ENCODE measurements around the gene C2orf68.

The C2orf68 gene

DNA sequence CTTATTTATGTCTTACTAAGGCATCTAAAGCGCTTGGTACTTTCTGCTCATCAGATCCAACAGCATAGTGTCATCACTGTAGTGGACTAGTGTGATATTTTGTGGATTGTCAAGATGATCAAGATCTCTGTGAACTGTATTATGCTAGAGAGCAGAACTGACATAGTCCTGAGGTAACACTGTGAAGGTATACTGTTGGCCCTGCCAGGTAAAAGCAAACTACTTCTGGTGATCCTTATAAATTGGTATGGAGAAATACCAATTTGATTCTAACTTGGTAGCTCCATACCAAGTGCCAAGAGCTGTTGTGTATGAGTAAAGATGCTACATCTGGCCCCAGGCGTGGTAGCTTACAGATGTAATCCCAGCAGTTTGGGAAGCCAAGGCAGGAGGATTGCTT lies 40.2 kb upstream of the C2orf68 start:
- H3K27me3 ChIP-seq (ENCODE audit: control insufficient read depth in 5 of 5, insufficient read depth in 4 of 5, low read length in 5 of 5) = no peaks in the 10 kb centered on the region
- H3K36me3 ChIP-seq (ENCODE audit: control insufficient read depth in 5 of 5, insufficient read depth in 5 of 5, low read length in 5 of 5) = peaks cover 9 to 61% (median 51%) of the 10 kb centered on the region in 5 donors
- H3K4me3 ChIP-seq (ENCODE audit: low read depth in 1 of 5, low read length in 5 of 5) = no peak overlapping the region
- H3K4me1 ChIP-seq (ENCODE audit: control insufficient read depth in 5 of 5, insufficient read depth in 5 of 5, low read length in 5 of 5) = peaks cover 1 to 25% (median 19%) of the 10 kb centered on the region in 5 donors
- no peak overlapping the region for H3K27ac ChIP-seq (ENCODE audit: low read depth, low read length)
- H3K9ac ChIP-seq (ENCODE audit: low read length in 5 of 5) = no peak overlapping the region
- no peaks in the 10 kb centered on the region for H3K9me3 ChIP-seq (ENCODE audit: control insufficient read depth in 5 of 5, low read length in 5 of 5)

DNA sequence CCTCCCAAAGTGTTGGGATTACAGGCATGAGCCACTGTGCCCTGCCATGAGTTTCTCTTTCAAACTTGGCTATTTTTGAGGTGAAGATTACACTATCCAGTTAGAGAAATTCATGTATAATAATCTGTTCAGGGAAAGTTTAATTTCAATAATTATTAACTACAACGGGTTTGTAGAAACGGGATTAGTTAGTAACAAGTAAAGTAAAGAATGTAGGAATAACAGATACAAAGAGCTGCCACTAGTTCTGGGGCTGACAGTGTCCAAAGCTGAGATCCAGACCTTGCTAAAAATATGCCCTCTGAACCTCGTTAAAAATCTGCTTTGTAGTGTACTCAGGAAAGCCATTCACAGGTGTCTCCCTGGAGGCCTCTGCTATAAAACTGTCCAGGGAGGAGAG lies 39.2 kb upstream of the C2orf68 start:
- Histone ChIP-seq H3K4me3 (ENCODE audit: low read depth in 1 of 5, low read length in 5 of 5) (no peak overlapping the region), H3K27ac (ENCODE audit: low read depth, low read length) (no peak overlapping the region), H3K9ac (ENCODE audit: low read length in 5 of 5) (no peak overlapping the region), H3K27me3 (ENCODE audit: control insufficient read depth in 5 of 5, insufficient read depth in 4 of 5, low read length in 5 of 5) (no peaks in the 10 kb centered on the region), H3K36me3 (ENCODE audit: control insufficient read depth in 5 of 5, insufficient read depth in 5 of 5, low read length in 5 of 5) (peaks cover 13 to 68% (median 57%) of the 10 kb centered on the region in 5 donors), H3K4me1 (ENCODE audit: control insufficient read depth in 5 of 5, insufficient read depth in 5 of 5, low read length in 5 of 5) (peaks cover 1 to 25% (median 16%) of the 10 kb centered on the region in 5 donors), H3K9me3 (ENCODE audit: control insufficient read depth in 5 of 5, low read length in 5 of 5) (no peaks in the 10 kb centered on the region)

DNA sequence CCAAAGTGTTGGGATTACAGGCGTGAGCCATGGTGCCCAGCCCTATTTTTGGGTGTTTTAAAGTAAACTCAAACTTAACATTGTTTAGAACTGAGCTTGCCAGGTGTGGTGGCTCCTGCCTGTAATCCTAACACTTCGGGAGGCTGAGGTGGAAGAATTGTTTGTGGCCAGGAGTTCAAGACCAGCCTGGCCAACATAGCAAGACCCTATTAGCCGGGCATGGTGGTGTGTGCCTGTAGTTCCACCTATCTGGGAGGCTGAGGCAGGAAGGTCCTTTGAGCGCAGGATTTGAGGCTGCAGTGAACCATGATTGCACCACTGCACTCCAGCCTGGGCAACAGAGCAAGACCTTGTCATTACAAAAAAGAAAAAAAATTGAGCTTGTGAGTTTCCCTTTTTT lies 38.6 kb upstream of the C2orf68 start:
- Histone ChIP-seq H3K9ac (ENCODE audit: low read length in 5 of 5) (no peak overlapping the region), H3K9me3 (ENCODE audit: control insufficient read depth in 5 of 5, low read length in 5 of 5) (no peaks in the 10 kb centered on the region), H3K4me3 (ENCODE audit: low read depth in 1 of 5, low read length in 5 of 5) (no peak overlapping the region), H3K27ac (ENCODE audit: low read depth, low read length) (no peak overlapping the region), H3K27me3 (ENCODE audit: control insufficient read depth in 5 of 5, insufficient read depth in 4 of 5, low read length in 5 of 5) (no peaks in the 10 kb centered on the region), H3K36me3 (ENCODE audit: control insufficient read depth in 5 of 5, insufficient read depth in 5 of 5, low read length in 5 of 5) (peaks cover 19 to 72% (median 61%) of the 10 kb centered on the region in 5 donors), H3K4me1 (ENCODE audit: control insufficient read depth in 5 of 5, insufficient read depth in 5 of 5, low read length in 5 of 5) (peaks cover 1 to 25% (median 15%) of the 10 kb centered on the region in 5 donors)

DNA sequence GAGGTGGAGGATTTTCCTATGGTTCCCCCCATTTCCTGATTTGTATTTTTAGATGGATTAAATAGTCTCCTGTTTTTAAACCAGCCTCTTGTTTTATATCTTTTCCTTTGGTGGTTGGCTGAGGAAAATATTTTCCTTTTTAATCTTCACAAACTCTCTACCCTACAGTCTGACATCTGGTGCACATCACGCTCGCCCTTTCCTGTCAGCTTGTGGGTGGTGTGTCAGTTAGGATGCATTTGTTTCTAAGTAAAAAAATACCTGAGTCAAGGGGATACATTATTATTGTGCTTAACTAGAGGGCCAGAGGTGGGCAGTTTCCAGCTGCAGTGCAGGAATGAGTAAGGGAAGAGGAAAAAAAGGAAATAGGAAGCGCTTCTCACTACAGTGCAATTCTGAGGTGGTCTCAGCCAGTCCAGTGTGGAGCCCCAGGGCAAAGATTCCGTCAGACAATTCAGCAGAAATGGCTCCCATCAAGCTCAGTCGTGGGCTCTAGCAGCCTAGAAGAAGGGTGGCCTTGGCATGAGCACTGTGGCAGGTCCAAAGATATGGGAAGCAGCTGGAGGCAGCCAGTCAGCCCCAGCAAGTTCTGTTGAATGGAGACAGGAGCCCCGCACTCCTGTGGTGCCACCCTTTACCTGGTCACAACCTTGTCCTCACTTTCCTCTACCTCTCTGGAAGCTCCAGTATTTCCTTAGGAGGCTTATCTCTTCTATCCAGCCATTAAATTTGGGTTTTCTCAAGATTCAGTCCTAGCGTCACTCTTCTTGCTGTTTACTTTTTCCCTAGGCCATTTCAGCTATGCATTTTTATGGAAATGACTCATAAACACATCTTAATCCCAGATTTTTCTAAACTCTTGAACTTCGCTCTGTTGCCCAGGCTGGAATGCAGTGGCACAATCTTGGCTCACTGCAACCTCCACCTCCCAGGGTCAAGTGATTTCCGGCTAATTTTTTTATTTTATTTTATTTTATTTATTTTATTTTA lies 37.6 kb upstream of the C2orf68 start:
- Histone ChIP-seq H3K4me3 (ENCODE audit: low read depth in 1 of 5, low read length in 5 of 5) (no peak overlapping the region), H3K27ac (ENCODE audit: low read depth, low read length) (peak overlapping the region; percentile 70), H3K9me3 (ENCODE audit: control insufficient read depth in 5 of 5, low read length in 5 of 5) (no peaks in the 10 kb centered on the region), H3K27me3 (ENCODE audit: control insufficient read depth in 5 of 5, insufficient read depth in 4 of 5, low read length in 5 of 5) (no peaks in the 10 kb centered on the region), H3K4me1 (ENCODE audit: control insufficient read depth in 5 of 5, insufficient read depth in 5 of 5, low read length in 5 of 5) (peaks cover 1 to 25% (median 15%) of the 10 kb centered on the region in 5 donors), H3K36me3 (ENCODE audit: control insufficient read depth in 5 of 5, insufficient read depth in 5 of 5, low read length in 5 of 5) (peaks cover 22 to 82% (median 70%) of the 10 kb centered on the region in 5 donors), H3K9ac (ENCODE audit: low read length in 5 of 5) (peak overlapping the region in 3 of 5 donors; percentile 43 to 59 (median 52))

DNA sequence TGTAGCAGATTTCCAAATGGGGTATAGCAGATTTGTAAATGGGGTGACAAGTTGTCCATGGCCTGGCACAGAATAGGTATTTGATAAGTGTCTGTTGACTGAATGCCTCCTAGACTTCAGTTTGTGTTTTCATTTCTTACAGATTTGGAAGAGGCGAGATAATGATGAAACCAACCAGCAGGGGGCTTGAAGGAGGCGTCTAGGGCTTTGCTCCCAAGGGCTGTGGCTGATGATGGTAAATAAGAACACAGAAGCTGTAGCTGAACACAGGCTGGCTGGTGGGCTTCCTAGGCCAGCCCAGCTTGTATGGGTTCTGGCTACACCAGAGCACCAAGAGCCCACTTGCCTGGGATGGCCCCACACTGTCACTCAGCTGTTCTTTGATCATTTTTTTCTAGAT lies 36.8 kb upstream of the C2orf68 start:
- Histone ChIP-seq H3K9ac (ENCODE audit: low read length in 5 of 5) (no peak overlapping the region), H3K27me3 (ENCODE audit: control insufficient read depth in 5 of 5, insufficient read depth in 4 of 5, low read length in 5 of 5) (no peaks in the 10 kb centered on the region), H3K9me3 (ENCODE audit: control insufficient read depth in 5 of 5, low read length in 5 of 5) (no peaks in the 10 kb centered on the region), H3K4me1 (ENCODE audit: control insufficient read depth in 5 of 5, insufficient read depth in 5 of 5, low read length in 5 of 5) (peaks cover 1 to 25% (median 15%) of the 10 kb centered on the region in 5 donors), H3K27ac (ENCODE audit: low read depth, low read length) (peak overlapping the region; percentile 70), H3K36me3 (ENCODE audit: control insufficient read depth in 5 of 5, insufficient read depth in 5 of 5, low read length in 5 of 5) (peaks cover 25 to 90% (median 72%) of the 10 kb centered on the region in 5 donors), H3K4me3 (ENCODE audit: low read depth in 1 of 5, low read length in 5 of 5) (no peak overlapping the region)

DNA sequence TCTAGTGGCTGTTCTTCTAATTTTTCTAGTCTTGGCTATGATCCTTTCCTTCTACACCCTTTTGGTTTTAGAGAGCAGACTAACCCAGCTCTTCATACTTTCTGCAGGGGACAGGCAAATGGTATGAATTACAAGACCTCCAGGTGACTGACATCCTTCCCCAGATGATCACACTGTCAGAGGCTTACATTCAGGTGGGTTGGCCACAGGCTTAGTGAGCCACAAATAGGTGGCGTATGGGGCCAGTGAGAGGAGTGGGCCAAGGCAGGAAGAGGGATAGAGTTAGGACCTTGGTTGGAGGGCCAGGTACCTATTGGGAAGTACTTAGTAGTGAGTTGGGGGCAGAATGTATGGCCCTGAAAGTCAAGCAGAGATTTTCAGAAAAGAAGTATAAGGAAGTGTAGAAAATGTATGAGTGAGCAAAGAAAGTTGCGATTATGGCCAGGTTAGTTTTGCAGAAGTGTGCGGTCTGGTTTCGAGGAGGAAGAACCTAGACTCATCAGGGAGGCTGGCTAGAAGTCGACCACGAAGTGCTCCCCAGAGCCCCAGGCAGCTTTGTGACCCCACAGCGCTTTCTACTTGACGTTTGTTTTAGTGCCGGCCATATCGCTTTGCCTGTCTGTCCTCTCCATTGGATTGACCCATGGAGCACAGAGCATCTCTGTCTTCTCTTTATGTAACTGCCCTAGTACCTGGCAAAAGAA lies 36.1 kb upstream of the C2orf68 start:
- H3K27me3 ChIP-seq (ENCODE audit: control insufficient read depth in 5 of 5, insufficient read depth in 4 of 5, low read length in 5 of 5) = no peaks in the 10 kb centered on the region
- no peak overlapping the region for H3K9ac ChIP-seq (ENCODE audit: low read length in 5 of 5)
- no peaks in the 10 kb centered on the region for H3K9me3 ChIP-seq (ENCODE audit: control insufficient read depth in 5 of 5, low read length in 5 of 5)
- peaks cover 1 to 25% (median 15%) of the 10 kb centered on the region in 5 donors for H3K4me1 ChIP-seq (ENCODE audit: control insufficient read depth in 5 of 5, insufficient read depth in 5 of 5, low read length in 5 of 5)
- H3K4me3 ChIP-seq (ENCODE audit: low read depth in 1 of 5, low read length in 5 of 5) = no peak overlapping the region
- no peak overlapping the region for H3K27ac ChIP-seq (ENCODE audit: low read depth, low read length)
- H3K36me3 ChIP-seq (ENCODE audit: control insufficient read depth in 5 of 5, insufficient read depth in 5 of 5, low read length in 5 of 5) = peaks cover 25 to 93% (median 75%) of the 10 kb centered on the region in 5 donors

DNA sequence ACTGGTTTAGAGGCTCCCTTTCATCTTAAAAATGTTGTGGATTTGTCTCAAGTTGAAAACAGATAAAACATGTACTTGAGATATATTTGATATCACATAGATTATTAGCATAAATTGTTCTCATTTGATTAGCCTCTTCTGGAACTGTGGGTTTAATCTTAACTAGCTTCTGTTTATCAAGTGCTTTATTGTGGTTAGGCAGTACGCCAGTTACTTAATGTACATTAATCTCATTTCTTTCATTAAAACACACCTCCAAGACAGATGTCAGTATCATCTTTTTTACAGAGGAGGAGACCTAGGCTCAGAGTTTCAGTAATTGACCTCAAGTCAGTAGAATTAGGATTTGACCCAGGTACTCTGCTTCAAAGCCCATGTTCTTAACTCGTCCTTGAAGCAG lies 34.3 kb upstream of the C2orf68 start:
- Histone ChIP-seq H3K27me3 (ENCODE audit: control insufficient read depth in 5 of 5, insufficient read depth in 4 of 5, low read length in 5 of 5) (no peaks in the 10 kb centered on the region), H3K9me3 (ENCODE audit: control insufficient read depth in 5 of 5, low read length in 5 of 5) (no peaks in the 10 kb centered on the region), H3K36me3 (ENCODE audit: control insufficient read depth in 5 of 5, insufficient read depth in 5 of 5, low read length in 5 of 5) (peaks cover 33 to 96% (median 84%) of the 10 kb centered on the region in 5 donors), H3K9ac (ENCODE audit: low read length in 5 of 5) (no peak overlapping the region), H3K4me3 (ENCODE audit: low read depth in 1 of 5, low read length in 5 of 5) (no peak overlapping the region), H3K4me1 (ENCODE audit: control insufficient read depth in 5 of 5, insufficient read depth in 5 of 5, low read length in 5 of 5) (peaks cover 1 to 22% (median 15%) of the 10 kb centered on the region in 5 donors), H3K27ac (ENCODE audit: low read depth, low read length) (no peak overlapping the region)

DNA sequence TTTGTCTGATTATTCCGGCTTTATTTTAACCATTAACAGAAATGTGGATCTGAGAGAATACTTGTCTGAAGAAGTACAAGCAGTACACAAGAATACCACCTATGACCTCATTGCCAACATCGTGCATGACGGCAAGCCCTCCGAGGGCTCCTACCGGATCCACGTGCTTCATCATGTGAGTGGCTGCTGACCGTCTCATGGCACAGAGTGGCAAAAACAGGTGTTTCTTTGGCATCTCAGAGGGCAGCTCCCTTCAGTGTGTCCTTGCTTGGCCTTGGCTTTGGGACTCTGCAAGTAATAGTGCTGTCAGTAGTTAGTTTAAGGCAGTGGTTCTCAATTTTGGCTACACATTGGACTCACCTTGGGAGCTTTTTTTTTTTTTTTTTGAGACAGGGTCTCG lies 33.0 kb upstream of the C2orf68 start:
- Histone ChIP-seq H3K36me3 (ENCODE audit: control insufficient read depth in 5 of 5, insufficient read depth in 5 of 5, low read length in 5 of 5) (peaks cover 38 to 96% (median 91%) of the 10 kb centered on the region in 5 donors), H3K27ac (ENCODE audit: low read depth, low read length) (no peak overlapping the region), H3K9me3 (ENCODE audit: control insufficient read depth in 5 of 5, low read length in 5 of 5) (no peaks in the 10 kb centered on the region), H3K4me3 (ENCODE audit: low read depth in 1 of 5, low read length in 5 of 5) (no peak overlapping the region), H3K9ac (ENCODE audit: low read length in 5 of 5) (no peak overlapping the region), H3K27me3 (ENCODE audit: control insufficient read depth in 5 of 5, insufficient read depth in 4 of 5, low read length in 5 of 5) (no peaks in the 10 kb centered on the region), H3K4me1 (ENCODE audit: control insufficient read depth in 5 of 5, insufficient read depth in 5 of 5, low read length in 5 of 5) (peaks cover 1 to 18% (median 11%) of the 10 kb centered on the region in 5 donors)

DNA sequence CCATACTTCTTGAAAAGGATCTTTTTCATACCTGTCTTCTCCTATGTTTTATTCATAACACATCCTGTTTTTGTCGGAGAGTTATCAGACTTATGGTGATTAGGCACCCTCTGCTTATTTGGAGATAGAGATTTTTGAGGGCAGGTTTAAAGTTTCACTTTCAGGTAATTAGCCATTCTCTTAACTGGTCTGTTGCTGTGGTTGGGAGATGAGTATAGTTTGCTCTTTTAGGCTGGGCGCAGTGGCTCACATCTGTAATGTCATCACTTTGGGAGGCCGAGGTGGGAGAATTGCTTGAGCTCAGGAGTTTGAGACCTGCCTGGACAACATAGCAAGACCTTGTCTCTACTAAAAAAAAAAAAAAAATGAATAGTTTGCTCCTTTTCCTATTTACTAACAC lies 30.9 kb upstream of the C2orf68 start:
- Histone ChIP-seq H3K9me3 (ENCODE audit: control insufficient read depth in 5 of 5, low read length in 5 of 5) (no peaks in the 10 kb centered on the region), H3K27me3 (ENCODE audit: control insufficient read depth in 5 of 5, insufficient read depth in 4 of 5, low read length in 5 of 5) (no peaks in the 10 kb centered on the region), H3K4me1 (ENCODE audit: control insufficient read depth in 5 of 5, insufficient read depth in 5 of 5, low read length in 5 of 5) (no peaks in the 10 kb centered on the region), H3K36me3 (ENCODE audit: control insufficient read depth in 5 of 5, insufficient read depth in 5 of 5, low read length in 5 of 5) (peaks cover 40 to 95% (median 84%) of the 10 kb centered on the region in 5 donors), H3K9ac (ENCODE audit: low read length in 5 of 5) (no peak overlapping the region), H3K27ac (ENCODE audit: low read depth, low read length) (no peak overlapping the region), H3K4me3 (ENCODE audit: low read depth in 1 of 5, low read length in 5 of 5) (no peak overlapping the region)

DNA sequence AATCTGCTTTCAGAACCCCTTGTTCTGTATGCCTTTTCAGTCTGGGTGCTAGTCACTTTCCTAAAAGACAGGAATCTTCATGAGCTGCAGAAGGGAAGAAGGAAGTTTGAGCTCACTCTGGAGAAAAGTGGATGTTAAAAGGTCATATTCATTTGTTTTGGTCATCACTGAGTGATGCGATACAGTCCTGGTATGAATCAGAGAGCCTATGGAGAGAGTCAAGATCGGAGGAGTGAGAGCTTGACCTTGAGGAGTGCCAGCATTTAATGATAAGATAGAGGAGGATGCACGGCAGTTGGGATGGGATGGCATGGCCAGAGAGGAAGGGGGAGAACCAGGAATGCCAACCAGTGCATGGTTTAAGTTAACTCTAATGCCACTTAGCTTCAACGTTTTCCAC lies 23.8 kb upstream of the C2orf68 start:
- H3K9me3 ChIP-seq (ENCODE audit: control insufficient read depth in 5 of 5, low read length in 5 of 5) = no peaks in the 10 kb centered on the region
- no peaks in the 10 kb centered on the region for H3K27me3 ChIP-seq (ENCODE audit: control insufficient read depth in 5 of 5, insufficient read depth in 4 of 5, low read length in 5 of 5)
- no peak overlapping the region for H3K27ac ChIP-seq (ENCODE audit: low read depth, low read length)
- no peak overlapping the region for H3K9ac ChIP-seq (ENCODE audit: low read length in 5 of 5)
- peaks cover 12 to 91% (median 70%) of the 10 kb centered on the region in 5 donors for H3K36me3 ChIP-seq (ENCODE audit: control insufficient read depth in 5 of 5, insufficient read depth in 5 of 5, low read length in 5 of 5)
- H3K4me1 ChIP-seq (ENCODE audit: control insufficient read depth in 5 of 5, insufficient read depth in 5 of 5, low read length in 5 of 5) = no peaks in the 10 kb centered on the region
- H3K4me3 ChIP-seq (ENCODE audit: low read depth in 1 of 5, low read length in 5 of 5) = no peak overlapping the region

Data from subcutaneous abdominal adipose tissue (tissue), 5 donors.